ENCODE data around the gene KCNC4.

Gene KCNC4

DNA sequence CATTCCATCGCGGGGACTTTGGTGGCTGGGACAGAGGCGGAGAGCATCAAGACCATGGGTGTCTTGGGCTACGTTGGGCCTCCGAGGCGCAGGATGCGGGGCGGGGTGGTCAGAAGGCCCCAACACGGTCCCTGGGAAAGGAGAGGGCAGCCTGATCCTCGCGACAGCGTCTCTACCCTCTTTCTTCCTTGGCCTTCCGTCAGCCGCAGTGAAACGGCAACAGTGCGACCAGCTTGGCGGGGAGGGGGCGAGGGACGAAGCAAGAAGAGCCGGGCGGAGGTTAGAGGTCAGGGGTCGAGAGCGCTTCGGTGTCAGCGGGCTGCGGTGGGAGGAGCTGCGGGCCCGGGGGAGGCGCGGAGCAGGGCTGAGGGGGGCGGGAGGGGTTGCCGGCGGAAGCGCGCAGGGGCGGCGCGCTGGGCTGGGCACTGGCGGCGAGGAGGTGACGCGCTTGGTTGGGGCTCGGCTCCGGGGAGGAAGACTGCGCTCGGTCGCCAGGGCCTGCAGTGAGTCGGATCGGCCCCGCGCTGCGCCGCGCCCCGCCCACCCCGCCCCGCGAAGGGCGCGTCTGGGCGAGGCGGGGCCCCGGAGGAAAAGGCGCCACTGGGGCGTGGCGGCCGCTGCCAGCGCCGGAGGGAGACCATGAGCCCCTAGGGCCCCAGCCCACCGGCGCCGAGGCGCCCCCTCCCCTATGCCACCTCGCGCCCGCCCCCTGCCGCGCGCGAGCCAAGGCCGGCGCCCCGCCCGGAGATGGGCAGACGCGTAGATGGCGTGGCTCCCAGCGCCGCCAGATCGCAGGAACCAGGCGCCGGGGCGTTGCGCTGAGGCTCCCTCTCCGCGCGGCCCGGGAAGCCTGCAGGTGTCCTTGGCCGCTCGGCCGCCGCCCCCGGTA, at the start of gene KCNC4:
Gene KCNC4, plus strand, starts transcription at position 600 of the 889 bp plus-strand sequence. CDS start 1,186 bp downstream, outside the sequence.
- Histone ChIP-seq H3K36me3 (ENCODE audit: control insufficient read depth, insufficient read depth, low read length, severe bottlenecking) (no peaks in the 10 kb centered on the region), H3K9ac (ENCODE audit: low read length) (peak within 1 kb of the TSS; percentile 82), H3K4me3 (ENCODE audit: low read length) (peak within 1 kb of the TSS; percentile 79), H3K9me3 (ENCODE audit: control insufficient read depth, low read length) (no peaks in the 10 kb centered on the region), H3K4me1 (ENCODE audit: control insufficient read depth, insufficient read depth, low read length) (peaks cover 32% of the 10 kb centered on the region), H3K27me3 (replicated peaks; ENCODE audit: control insufficient read depth, insufficient read depth, low read length) (peaks cover 2% of the 10 kb centered on the region)
- peak; percentile 79 for DNase-seq (ENCODE audit: low read depth)

DNA sequence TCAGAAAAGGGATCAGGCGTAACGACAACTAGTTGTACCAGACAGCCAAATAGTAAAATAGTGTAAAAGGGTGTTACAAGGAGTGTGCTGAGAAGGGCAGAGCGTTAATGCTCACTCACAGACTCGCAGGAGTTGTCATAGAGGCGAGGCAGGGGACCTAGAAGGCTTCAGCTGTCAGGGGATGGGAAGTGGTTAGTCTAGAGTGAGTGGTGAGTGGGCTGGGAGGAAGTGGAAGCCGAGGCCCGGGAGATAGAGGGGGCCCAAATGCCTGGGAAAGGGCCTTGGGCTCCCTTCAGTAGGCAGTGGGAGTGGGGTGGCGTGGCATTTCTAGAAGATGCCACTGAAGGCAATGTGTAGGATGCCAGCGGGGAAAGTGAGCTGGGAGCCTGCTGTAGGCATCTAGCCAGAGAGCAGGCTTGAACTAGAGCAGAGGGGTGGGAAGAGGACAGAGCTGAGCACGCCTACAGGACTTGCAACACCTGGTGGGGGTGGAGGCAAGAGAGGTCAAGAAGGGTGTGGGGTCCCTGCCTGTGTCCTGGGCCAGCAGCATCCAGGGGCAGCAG, 49.5 kb upstream of the KCNC4 start:
- Histone ChIP-seq H3K4me1 (ENCODE audit: control insufficient read depth, insufficient read depth, low read length) (no peaks in the 10 kb centered on the region), H3K27me3 (replicated peaks; ENCODE audit: control insufficient read depth, insufficient read depth, low read length) (no peaks in the 10 kb centered on the region), H3K4me3 (ENCODE audit: low read length) (no peak overlapping the region), H3K9me3 (ENCODE audit: control insufficient read depth, low read length) (peaks cover 5% of the 10 kb centered on the region), H3K36me3 (ENCODE audit: control insufficient read depth, insufficient read depth, low read length, severe bottlenecking) (no peaks in the 10 kb centered on the region), H3K9ac (ENCODE audit: low read length) (no peak overlapping the region)
- DNase-seq (ENCODE audit: low read depth), result no peak

GRCh38 chr1:110161165-110161564, 48.9 kb upstream of the KCNC4 start:
- Histone ChIP-seq H3K9ac (ENCODE audit: low read length) (no peak overlapping the region), H3K4me1 (ENCODE audit: control insufficient read depth, insufficient read depth, low read length) (no peaks in the 10 kb centered on the region), H3K27me3 (replicated peaks; ENCODE audit: control insufficient read depth, insufficient read depth, low read length) (no peaks in the 10 kb centered on the region), H3K4me3 (ENCODE audit: low read length) (no peak overlapping the region), H3K36me3 (ENCODE audit: control insufficient read depth, insufficient read depth, low read length, severe bottlenecking) (no peaks in the 10 kb centered on the region), H3K9me3 (ENCODE audit: control insufficient read depth, low read length) (peaks cover 5% of the 10 kb centered on the region)
- no peak for DNase-seq (ENCODE audit: low read depth)

GRCh38 chr1:110161849-110162248, 48.3 kb upstream of the KCNC4 start:
- Histone ChIP-seq H3K9ac (ENCODE audit: low read length) (no peak overlapping the region), H3K27me3 (replicated peaks; ENCODE audit: control insufficient read depth, insufficient read depth, low read length) (no peaks in the 10 kb centered on the region), H3K36me3 (ENCODE audit: control insufficient read depth, insufficient read depth, low read length, severe bottlenecking) (no peaks in the 10 kb centered on the region), H3K4me3 (ENCODE audit: low read length) (no peak overlapping the region), H3K4me1 (ENCODE audit: control insufficient read depth, insufficient read depth, low read length) (no peaks in the 10 kb centered on the region), H3K9me3 (ENCODE audit: control insufficient read depth, low read length) (peaks cover 5% of the 10 kb centered on the region)
- DNase-seq (ENCODE audit: low read depth), result no peak

DNA sequence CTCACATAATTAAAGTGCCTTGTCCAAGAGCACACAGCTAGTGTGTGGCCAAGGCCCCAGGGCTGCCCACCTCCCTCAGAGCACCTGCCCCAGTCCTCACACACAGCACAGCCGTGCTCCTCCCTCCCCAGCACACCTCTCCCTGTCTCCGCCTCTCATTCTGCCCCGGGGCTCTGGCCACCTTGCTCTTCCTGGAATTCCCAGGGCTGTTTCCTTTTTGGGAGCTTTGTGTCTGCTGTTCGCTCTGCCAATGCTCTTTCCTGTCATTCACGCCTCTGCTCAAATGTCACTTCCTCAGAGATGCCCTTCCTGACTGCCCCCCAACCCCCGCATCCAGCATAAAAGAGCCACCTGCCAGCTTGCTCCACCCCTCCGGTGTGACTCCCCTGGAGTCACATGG, 46.5 kb upstream of the KCNC4 start:
- Histone ChIP-seq H3K36me3 (ENCODE audit: control insufficient read depth, insufficient read depth, low read length, severe bottlenecking) (no peaks in the 10 kb centered on the region), H3K9ac (ENCODE audit: low read length) (no peak overlapping the region), H3K27me3 (replicated peaks; ENCODE audit: control insufficient read depth, insufficient read depth, low read length) (no peaks in the 10 kb centered on the region), H3K4me1 (ENCODE audit: control insufficient read depth, insufficient read depth, low read length) (no peaks in the 10 kb centered on the region), H3K4me3 (ENCODE audit: low read length) (no peak overlapping the region), H3K9me3 (ENCODE audit: control insufficient read depth, low read length) (peaks cover 5% of the 10 kb centered on the region)
- DNase-seq (ENCODE audit: low read depth), result no peak

DNA sequence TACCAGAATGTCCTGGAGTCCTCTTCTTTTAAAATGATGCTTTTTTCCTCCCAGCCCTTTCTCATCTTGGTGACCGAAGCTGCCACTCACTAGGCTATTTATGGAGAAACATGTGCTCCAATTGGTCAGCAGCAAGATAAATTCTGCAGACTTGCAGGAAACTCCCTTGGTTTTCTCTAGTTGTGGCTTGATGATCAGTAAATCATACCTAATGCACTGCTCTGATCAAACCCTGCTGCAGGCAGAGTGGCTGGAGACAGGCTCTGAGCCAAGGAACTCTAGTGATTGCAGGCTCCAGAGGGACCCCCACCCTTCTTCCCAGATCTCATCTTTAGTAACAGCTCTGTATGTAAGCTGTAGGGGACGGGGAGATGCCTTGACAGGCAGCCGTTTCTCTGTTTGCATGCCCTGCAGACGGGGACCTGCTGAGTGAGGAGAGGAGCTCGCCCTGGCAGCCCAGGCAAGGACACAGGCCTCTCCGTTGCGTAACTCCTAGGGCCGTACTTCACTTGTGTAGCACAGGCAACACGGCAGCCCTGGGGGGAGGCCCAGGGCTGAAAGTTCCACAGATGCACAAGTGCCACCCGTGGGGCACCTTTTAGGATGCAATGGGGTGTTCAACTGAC, 45.3 kb upstream of the KCNC4 start:
- Histone ChIP-seq H3K4me1 (ENCODE audit: control insufficient read depth, insufficient read depth, low read length) (no peaks in the 10 kb centered on the region), H3K27me3 (replicated peaks; ENCODE audit: control insufficient read depth, insufficient read depth, low read length) (no peaks in the 10 kb centered on the region), H3K36me3 (ENCODE audit: control insufficient read depth, insufficient read depth, low read length, severe bottlenecking) (no peaks in the 10 kb centered on the region), H3K9me3 (ENCODE audit: control insufficient read depth, low read length) (peaks cover 5% of the 10 kb centered on the region), H3K9ac (ENCODE audit: low read length) (no peak overlapping the region), H3K4me3 (ENCODE audit: low read length) (no peak overlapping the region)
- DNase-seq (ENCODE audit: low read depth), result no peak

- DNase-seq (ENCODE audit: low read depth), result no peak
- Histone ChIP-seq H3K4me3 (ENCODE audit: low read length) (no peak overlapping the region), H3K9me3 (ENCODE audit: control insufficient read depth, low read length) (peaks cover 5% of the 10 kb centered on the region), H3K9ac (ENCODE audit: low read length) (no peak overlapping the region), H3K4me1 (ENCODE audit: control insufficient read depth, insufficient read depth, low read length) (no peaks in the 10 kb centered on the region), H3K36me3 (ENCODE audit: control insufficient read depth, insufficient read depth, low read length, severe bottlenecking) (no peaks in the 10 kb centered on the region), H3K27me3 (replicated peaks; ENCODE audit: control insufficient read depth, insufficient read depth, low read length) (no peaks in the 10 kb centered on the region)
Measured at GRCh38 chr1:110165761-110166231, 44.3 kb upstream of the KCNC4 start.

- H3K9ac ChIP-seq (ENCODE audit: low read length), result no peak overlapping the region
- no peak for DNase-seq (ENCODE audit: low read depth)
- no peak overlapping the region for H3K4me3 ChIP-seq (ENCODE audit: low read length)
- H3K9me3 ChIP-seq (ENCODE audit: control insufficient read depth, low read length), result no peaks in the 10 kb centered on the region
- H3K36me3 ChIP-seq (ENCODE audit: control insufficient read depth, insufficient read depth, low read length, severe bottlenecking), result no peaks in the 10 kb centered on the region
- no peaks in the 10 kb centered on the region for H3K4me1 ChIP-seq (ENCODE audit: control insufficient read depth, insufficient read depth, low read length)
- H3K27me3 ChIP-seq (replicated peaks; ENCODE audit: control insufficient read depth, insufficient read depth, low read length), result no peaks in the 10 kb centered on the region
Measured at GRCh38 chr1:110166861-110167260, 43.3 kb upstream of the KCNC4 start.

GRCh38 chr1:110170766-110171733, 39.1 kb upstream of the KCNC4 start:
- H3K9ac ChIP-seq (ENCODE audit: low read length), result no peak overlapping the region
- H3K27me3 ChIP-seq (replicated peaks; ENCODE audit: control insufficient read depth, insufficient read depth, low read length), result no peaks in the 10 kb centered on the region
- H3K36me3 ChIP-seq (ENCODE audit: control insufficient read depth, insufficient read depth, low read length, severe bottlenecking), result no peaks in the 10 kb centered on the region
- H3K4me3 ChIP-seq (ENCODE audit: low read length), result no peak overlapping the region
- peak; percentile 40 for DNase-seq (ENCODE audit: low read depth)
- no peaks in the 10 kb centered on the region for H3K4me1 ChIP-seq (ENCODE audit: control insufficient read depth, insufficient read depth, low read length)
- no peaks in the 10 kb centered on the region for H3K9me3 ChIP-seq (ENCODE audit: control insufficient read depth, low read length)

DNA sequence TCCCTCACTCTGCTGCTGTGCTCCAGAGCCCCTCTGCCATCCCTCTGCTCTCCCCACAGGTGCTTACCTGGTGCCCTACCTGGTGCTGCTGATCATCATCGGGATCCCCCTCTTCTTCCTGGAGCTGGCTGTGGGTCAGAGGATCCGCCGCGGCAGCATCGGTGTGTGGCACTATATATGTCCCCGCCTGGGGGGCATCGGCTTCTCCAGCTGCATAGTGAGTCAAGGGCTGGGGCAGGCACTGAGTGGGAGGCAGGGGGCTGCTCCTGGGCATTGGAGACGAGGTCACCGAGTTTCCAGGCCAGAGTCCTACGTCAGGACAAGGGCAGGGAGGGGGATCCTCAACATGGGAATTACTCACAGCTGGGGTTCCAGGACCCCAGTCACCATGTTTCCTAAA, 38.1 kb upstream of the KCNC4 start:
- H3K36me3 ChIP-seq (ENCODE audit: control insufficient read depth, insufficient read depth, low read length, severe bottlenecking), result no peaks in the 10 kb centered on the region
- no peaks in the 10 kb centered on the region for H3K9me3 ChIP-seq (ENCODE audit: control insufficient read depth, low read length)
- H3K4me1 ChIP-seq (ENCODE audit: control insufficient read depth, insufficient read depth, low read length), result no peaks in the 10 kb centered on the region
- DNase-seq (ENCODE audit: low read depth), result no peak
- H3K4me3 ChIP-seq (ENCODE audit: low read length), result no peak overlapping the region
- no peak overlapping the region for H3K9ac ChIP-seq (ENCODE audit: low read length)
- H3K27me3 ChIP-seq (replicated peaks; ENCODE audit: control insufficient read depth, insufficient read depth, low read length), result no peaks in the 10 kb centered on the region

Measured in adipocyte (in vitro differentiated cells).